GM06990 (cell line): ENCODE data around the gene CEP128.

ENCODE experiments used
- DNase-seq: peaks from one replicate; pipeline ENCODE4 v3.0.0-alpha.2; 2011; ENCODE audit not compliant: insufficient read length; ENCODE audit errors: extremely low read depth
- H3K27me3 ChIP-seq: replicated peaks from 2 replicates; pipeline ENCODE4 v1.6.0; 2011; ENCODE audit warnings: low read length; ENCODE audit not compliant: control insufficient read depth, insufficient read depth
- H3K36me3 ChIP-seq: 2 replicates; pipeline ENCODE4 v1.5.1; 2011; ENCODE audit warnings: low read length; ENCODE audit not compliant: control insufficient read depth, insufficient read depth
- H3K4me3 ChIP-seq: replicated peaks from 2 replicates; pipeline ENCODE4 v1.5.1; 2011; ENCODE audit warnings: low read depth, mild to moderate bottlenecking, control low read depth, low read length
- CTCF ChIP-seq: IDR thresholded peaks from 2 replicates; pipeline ENCODE4 v1.5.1; 2011; ENCODE audit warnings: low read length, control low read depth, mild to moderate bottlenecking, inconsistent platforms; ENCODE audit not compliant: insufficient read depth, poor library complexity, severe bottlenecking

Gene CEP128

GRCh38 chr14:80868260-80868659, 73.3 kb downstream of the CEP128 start:
- TF ChIP-seq CTCF: no peak
- H3K4me3 ChIP-seq: no peak overlapping the region
- no peaks in the 10 kb centered on the region for H3K27me3 ChIP-seq
- no peak for DNase-seq
- no peaks in the 10 kb centered on the region for H3K36me3 ChIP-seq

DNA sequence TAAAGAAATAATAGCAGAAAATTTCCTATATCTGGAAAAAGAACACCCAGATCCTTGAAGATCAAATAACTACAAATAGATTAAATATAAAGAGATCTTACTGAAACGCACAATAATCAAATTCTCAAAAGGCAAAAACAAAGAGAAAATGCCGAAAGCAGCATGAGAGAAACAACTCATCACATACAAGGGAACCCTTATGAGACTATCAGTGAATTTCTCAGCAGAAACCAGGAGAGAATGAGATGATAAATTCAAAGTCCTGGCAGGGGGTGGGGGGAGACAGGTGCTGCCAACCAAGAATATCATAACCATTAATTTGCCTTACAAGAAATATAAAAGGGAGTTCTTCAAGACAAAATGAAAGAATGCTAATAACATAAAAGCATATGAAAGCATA, 73.7 kb downstream of the CEP128 start:
- no peak for DNase-seq
- Histone ChIP-seq H3K27me3 (no peaks in the 10 kb centered on the region), H3K36me3 (no peaks in the 10 kb centered on the region), H3K4me3 (no peak overlapping the region)
- TF ChIP-seq CTCF: no peak

DNA sequence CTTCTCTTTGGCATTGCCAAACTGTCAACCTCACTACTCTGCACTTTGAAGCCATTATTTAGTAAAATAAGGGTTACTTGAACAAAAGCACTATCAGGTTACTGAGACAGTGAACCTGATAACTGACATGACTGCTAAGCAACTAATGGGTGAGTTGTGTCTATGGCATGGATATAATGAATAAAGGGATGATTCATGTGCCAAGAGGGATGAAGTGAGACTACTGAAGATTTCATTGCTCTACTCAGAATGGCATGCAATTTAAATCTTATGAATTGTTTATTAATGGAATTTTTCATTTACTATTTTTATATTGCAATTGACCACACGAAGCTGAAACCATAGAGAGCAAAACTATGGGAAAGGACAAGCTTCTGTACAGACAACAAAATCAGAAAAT, 74.4 kb downstream of the CEP128 start:
- Histone ChIP-seq H3K36me3 (no peaks in the 10 kb centered on the region), H3K27me3 (no peaks in the 10 kb centered on the region)
- no peak for DNase-seq

DNA sequence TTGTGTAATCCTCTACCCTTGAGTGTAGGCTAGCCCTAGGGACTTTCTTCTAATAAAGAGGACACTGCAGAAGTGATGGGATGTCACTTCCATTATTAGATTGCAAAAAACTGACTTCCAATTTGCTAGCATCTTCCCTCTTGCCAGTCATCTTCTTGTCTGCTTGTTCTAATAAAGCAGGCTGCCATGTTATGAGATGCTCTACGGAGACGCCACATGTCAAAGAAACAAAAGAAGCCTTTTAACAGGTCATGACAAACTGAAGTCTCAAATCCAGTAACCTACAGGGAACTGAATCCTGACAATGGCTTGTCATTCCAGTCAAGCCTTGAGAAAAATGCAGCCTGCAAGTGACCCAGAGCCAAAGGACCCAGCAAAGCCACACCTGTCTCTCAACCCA, 76.0 kb downstream of the CEP128 start:
- Histone ChIP-seq H3K27me3 (no peaks in the 10 kb centered on the region), H3K36me3 (no peaks in the 10 kb centered on the region), H3K4me3 (no peak overlapping the region)
- no peak for TF ChIP-seq CTCF
- no peak for DNase-seq

More for the DNA sequence above, 74.4 kb downstream of the CEP128 start:
- no peak for TF ChIP-seq CTCF
- H3K4me3 ChIP-seq: no peak overlapping the region

DNA sequence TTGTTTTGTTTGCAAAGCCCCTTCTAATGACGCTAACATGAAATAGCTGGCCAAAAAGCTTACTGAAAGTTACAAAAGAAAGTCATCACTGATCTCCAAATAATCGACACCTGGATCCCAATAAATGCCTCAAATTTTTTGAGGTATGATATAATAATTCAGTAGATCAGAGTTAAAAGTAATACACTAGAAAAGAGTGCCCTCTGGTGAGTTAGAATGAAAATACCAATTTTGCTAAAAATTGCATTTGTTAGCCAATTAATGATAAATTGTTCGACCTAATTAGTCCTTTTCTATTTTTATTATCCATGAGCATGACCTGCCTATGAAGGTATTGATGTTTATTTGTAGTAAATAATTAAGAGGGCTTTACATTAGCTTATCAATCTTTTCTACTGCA, 78.6 kb downstream of the CEP128 start:
- no peak for DNase-seq
- H3K4me3 ChIP-seq: no peak overlapping the region
- no peaks in the 10 kb centered on the region for H3K36me3 ChIP-seq
- no peaks in the 10 kb centered on the region for H3K27me3 ChIP-seq
- peak; percentile 2 for TF ChIP-seq CTCF

- no peak for TF ChIP-seq CTCF
- Histone ChIP-seq H3K27me3 (no peaks in the 10 kb centered on the region), H3K4me3 (no peak overlapping the region), H3K36me3 (no peaks in the 10 kb centered on the region)
- no peak for DNase-seq
Measured at GRCh38 chr14:80862541-80862940, 79.0 kb downstream of the CEP128 start.
